ENCODE results near the gene DNAJB11.

Gene DNAJB11

DNA sequence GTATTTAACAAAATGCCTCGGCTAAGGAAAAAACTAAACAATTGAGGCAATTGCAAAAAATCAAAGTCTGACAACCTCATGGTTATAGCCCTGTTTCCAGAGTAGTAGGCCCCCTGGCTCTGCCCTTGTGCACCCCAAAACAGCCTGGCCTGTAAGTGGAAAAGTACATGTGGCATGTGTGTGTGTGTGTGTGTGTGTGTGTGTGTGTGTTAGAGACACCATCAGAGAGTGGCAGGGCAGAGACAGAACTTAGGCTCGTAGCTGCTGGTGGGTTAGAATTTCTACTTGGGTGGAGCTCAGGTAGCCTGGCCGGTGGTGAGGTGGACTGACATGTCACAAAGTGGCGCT lies 28.2 kb downstream of the DNAJB11 start:
- H3K27ac ChIP-seq (ENCODE audit: low read depth, low read length), result no peak overlapping the region
- no peak overlapping the region for H2BK15ac ChIP-seq (replicated peaks; ENCODE audit: low read depth)

DNA sequence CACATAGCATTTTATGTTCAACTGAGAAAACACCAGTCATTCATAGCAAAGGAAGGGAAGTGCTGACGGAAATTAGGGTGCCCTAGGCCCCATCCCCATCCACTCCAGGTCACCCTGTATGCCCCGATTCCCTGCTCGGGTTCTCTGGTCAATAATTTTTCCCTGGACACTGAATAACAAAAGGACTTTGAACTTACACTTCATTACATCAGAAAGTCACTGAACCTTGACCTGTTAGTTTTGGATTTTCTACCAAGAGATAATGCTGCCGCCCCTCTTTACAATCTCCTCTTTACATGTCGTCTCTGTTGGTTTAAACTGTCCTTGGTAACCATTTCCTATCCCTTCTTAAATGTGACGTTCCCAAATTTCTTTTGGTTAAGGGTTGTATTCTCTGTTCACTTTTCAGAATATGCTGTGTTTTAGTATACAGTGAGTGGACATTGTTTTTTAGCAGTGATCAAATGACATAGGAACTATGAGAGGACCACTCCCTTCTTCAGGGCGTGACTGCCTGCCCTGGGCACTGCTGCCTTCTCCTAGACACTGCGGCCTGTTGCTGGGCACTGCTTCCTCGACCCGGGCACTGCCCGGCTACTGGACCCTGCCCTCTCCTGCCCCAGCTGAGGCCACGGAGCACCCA lies 28.7 kb downstream of the DNAJB11 start:
- H3K4ac ChIP-seq (ENCODE audit: low read depth, low read length), result no peak overlapping the region
- H3K79me1 ChIP-seq (ENCODE audit: low read length), result no peaks in the 10 kb centered on the region
- H3K56ac ChIP-seq (ENCODE audit: low read length), result no peak overlapping the region
- no peak overlapping the region for H2BK120ac ChIP-seq (ENCODE audit: low read depth, low read length)
- H3K4me2 ChIP-seq (ENCODE audit: low read length), result no peak overlapping the region
- no peak overlapping the region for H2BK5ac ChIP-seq (ENCODE audit: low read length)
- no peak overlapping the region for H4K8ac ChIP-seq (ENCODE audit: low read depth, low read length)
- peaks cover 3% of the 10 kb centered on the region for H3K4me1 ChIP-seq (ENCODE audit: control insufficient read depth, low read depth, low read length)
- no peaks in the 10 kb centered on the region for H3K27me3 ChIP-seq (ENCODE audit: insufficient read depth, low read length, poor library complexity)
- DNase-seq, result no peak
- H3K23ac ChIP-seq (ENCODE audit: low read length), result no peak overlapping the region
- H2AK5ac ChIP-seq (ENCODE audit: low read length), result no peak overlapping the region
- no peaks in the 10 kb centered on the region for H3K36me3 ChIP-seq (ENCODE audit: control insufficient read depth, insufficient read depth, low read length)
- WGBS (ENCODE audit: extremely low coverage, insufficient coverage, low lambda C conversion rate), result no CpG with 5 or more reads among the region's 12 CpGs
- no peak overlapping the region for H3K9ac ChIP-seq (ENCODE audit: low read length)
- H4K5ac ChIP-seq (ENCODE audit: low read length), result no peak overlapping the region
- no peaks in the 10 kb centered on the region for H3K79me2 ChIP-seq (ENCODE audit: control insufficient read depth, insufficient read depth, low read length)
- no peak overlapping the region for H2BK15ac ChIP-seq (replicated peaks; ENCODE audit: low read depth)
- H3K27ac ChIP-seq (ENCODE audit: low read depth, low read length), result no peak overlapping the region
- no peak overlapping the region for H3K4me3 ChIP-seq (ENCODE audit: low read length)
- no peak overlapping the region for H3K18ac ChIP-seq (ENCODE audit: low read length)

More for the DNA sequence above, 28.2 kb downstream of the DNAJB11 start:
- Histone ChIP-seq H3K79me2 (ENCODE audit: control insufficient read depth, insufficient read depth, low read length) (no peaks in the 10 kb centered on the region), H3K23ac (ENCODE audit: low read length) (no peak overlapping the region), H3K4me3 (ENCODE audit: low read length) (no peak overlapping the region), H3K4me2 (ENCODE audit: low read length) (no peak overlapping the region), H3K56ac (ENCODE audit: low read length) (no peak overlapping the region), H2AK5ac (ENCODE audit: low read length) (no peak overlapping the region), H3K4me1 (ENCODE audit: control insufficient read depth, low read depth, low read length) (peaks cover 3% of the 10 kb centered on the region), H2BK120ac (ENCODE audit: low read depth, low read length) (no peak overlapping the region), H4K5ac (ENCODE audit: low read length) (no peak overlapping the region), H3K79me1 (ENCODE audit: low read length) (no peaks in the 10 kb centered on the region), H3K4ac (ENCODE audit: low read depth, low read length) (no peak overlapping the region), H3K36me3 (ENCODE audit: control insufficient read depth, insufficient read depth, low read length) (no peaks in the 10 kb centered on the region), H3K9ac (ENCODE audit: low read length) (no peak overlapping the region), H4K8ac (ENCODE audit: low read depth, low read length) (no peak overlapping the region), H3K18ac (ENCODE audit: low read length) (no peak overlapping the region), H2BK5ac (ENCODE audit: low read length) (no peak overlapping the region), H3K27me3 (ENCODE audit: insufficient read depth, low read length, poor library complexity) (no peaks in the 10 kb centered on the region)
- DNase-seq, result no peak
- no CpG with 5 or more reads among the region's 4 CpGs for WGBS (ENCODE audit: extremely low coverage, insufficient coverage, low lambda C conversion rate)

DNA sequence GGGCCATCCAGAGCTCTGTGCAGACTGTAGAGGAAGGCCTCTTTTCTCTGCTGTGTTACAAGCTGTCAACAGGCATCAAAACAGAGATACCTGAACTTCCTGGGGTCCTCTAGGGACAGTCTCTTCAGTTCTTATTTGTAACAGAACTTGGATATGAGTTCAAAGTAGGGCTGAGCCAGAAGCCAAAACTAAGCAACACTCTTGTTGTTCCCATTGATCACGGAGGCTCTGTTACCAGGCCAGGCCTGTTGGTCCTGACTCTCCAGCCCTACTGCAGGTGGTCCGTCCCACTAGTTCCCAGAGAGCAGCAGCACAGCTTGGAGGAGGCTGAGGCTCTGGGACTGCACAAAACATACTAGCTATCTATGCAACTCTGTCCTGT lies 29.3 kb downstream of the DNAJB11 start:
- no peak overlapping the region for H4K5ac ChIP-seq (ENCODE audit: low read length)
- peaks cover 3% of the 10 kb centered on the region for H3K4me1 ChIP-seq (ENCODE audit: control insufficient read depth, low read depth, low read length)
- no peaks in the 10 kb centered on the region for H3K27me3 ChIP-seq (ENCODE audit: insufficient read depth, low read length, poor library complexity)
- no peak overlapping the region for H3K56ac ChIP-seq (ENCODE audit: low read length)
- no peaks in the 10 kb centered on the region for H3K79me2 ChIP-seq (ENCODE audit: control insufficient read depth, insufficient read depth, low read length)
- H3K18ac ChIP-seq (ENCODE audit: low read length), result no peak overlapping the region
- no peak overlapping the region for H3K4ac ChIP-seq (ENCODE audit: low read depth, low read length)
- no peaks in the 10 kb centered on the region for H3K36me3 ChIP-seq (ENCODE audit: control insufficient read depth, insufficient read depth, low read length)
- H2BK120ac ChIP-seq (ENCODE audit: low read depth, low read length), result no peak overlapping the region
- no peak overlapping the region for H3K4me2 ChIP-seq (ENCODE audit: low read length)
- H3K79me1 ChIP-seq (ENCODE audit: low read length), result no peaks in the 10 kb centered on the region
- no peak overlapping the region for H2AK5ac ChIP-seq (ENCODE audit: low read length)
- DNase-seq, result no peak
- H2BK15ac ChIP-seq (replicated peaks; ENCODE audit: low read depth), result no peak overlapping the region
- WGBS (ENCODE audit: extremely low coverage, insufficient coverage, low lambda C conversion rate), result no CpG with 5 or more reads among the region's 2 CpGs
- H2BK5ac ChIP-seq (ENCODE audit: low read length), result no peak overlapping the region
- no peak overlapping the region for H3K27ac ChIP-seq (ENCODE audit: low read depth, low read length)
- H3K9ac ChIP-seq (ENCODE audit: low read length), result no peak overlapping the region
- H3K23ac ChIP-seq (ENCODE audit: low read length), result no peak overlapping the region
- no peak overlapping the region for H3K4me3 ChIP-seq (ENCODE audit: low read length)
- no peak overlapping the region for H4K8ac ChIP-seq (ENCODE audit: low read depth, low read length)

DNA sequence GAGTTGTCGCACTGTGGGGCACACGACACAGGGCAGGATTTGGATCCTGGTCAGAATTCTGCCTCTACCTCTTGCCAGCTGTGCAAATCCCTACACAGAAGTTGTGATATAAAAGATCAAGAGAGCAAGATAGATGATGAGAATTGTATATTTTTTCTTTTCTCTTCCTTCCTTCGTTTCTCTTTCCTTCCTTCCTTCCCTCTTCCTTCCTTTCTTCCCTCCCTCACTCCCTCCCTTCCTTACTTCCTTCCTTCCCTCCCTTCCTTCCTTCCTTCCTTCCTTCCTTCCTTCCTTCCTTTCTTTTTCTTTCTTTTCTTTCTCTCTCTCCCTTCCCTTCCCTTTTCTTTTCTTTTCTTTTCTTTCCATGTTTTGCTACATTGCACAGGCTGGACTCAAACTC lies 30.4 kb downstream of the DNAJB11 start:
- Histone ChIP-seq H2BK15ac (replicated peaks; ENCODE audit: low read depth) (no peak overlapping the region), H3K36me3 (ENCODE audit: control insufficient read depth, insufficient read depth, low read length) (no peaks in the 10 kb centered on the region), H3K9ac (ENCODE audit: low read length) (no peak overlapping the region), H3K79me1 (ENCODE audit: low read length) (no peaks in the 10 kb centered on the region), H3K23ac (ENCODE audit: low read length) (no peak overlapping the region), H3K27me3 (ENCODE audit: insufficient read depth, low read length, poor library complexity) (no peaks in the 10 kb centered on the region), H3K56ac (ENCODE audit: low read length) (no peak overlapping the region), H3K4me3 (ENCODE audit: low read length) (no peak overlapping the region), H3K79me2 (ENCODE audit: control insufficient read depth, insufficient read depth, low read length) (no peaks in the 10 kb centered on the region), H2BK120ac (ENCODE audit: low read depth, low read length) (no peak overlapping the region), H4K5ac (ENCODE audit: low read length) (no peak overlapping the region), H4K8ac (ENCODE audit: low read depth, low read length) (no peak overlapping the region), H3K4me1 (ENCODE audit: control insufficient read depth, low read depth, low read length) (peaks cover 3% of the 10 kb centered on the region), H2AK5ac (ENCODE audit: low read length) (no peak overlapping the region), H2BK5ac (ENCODE audit: low read length) (no peak overlapping the region), H3K18ac (ENCODE audit: low read length) (no peak overlapping the region), H3K4ac (ENCODE audit: low read depth, low read length) (no peak overlapping the region), H3K4me2 (ENCODE audit: low read length) (no peak overlapping the region), H3K27ac (ENCODE audit: low read depth, low read length) (no peak overlapping the region)
- DNase-seq, result no peak
- WGBS (ENCODE audit: extremely low coverage, insufficient coverage, low lambda C conversion rate), result no CpG with 5 or more reads among the region's 3 CpGs

DNA sequence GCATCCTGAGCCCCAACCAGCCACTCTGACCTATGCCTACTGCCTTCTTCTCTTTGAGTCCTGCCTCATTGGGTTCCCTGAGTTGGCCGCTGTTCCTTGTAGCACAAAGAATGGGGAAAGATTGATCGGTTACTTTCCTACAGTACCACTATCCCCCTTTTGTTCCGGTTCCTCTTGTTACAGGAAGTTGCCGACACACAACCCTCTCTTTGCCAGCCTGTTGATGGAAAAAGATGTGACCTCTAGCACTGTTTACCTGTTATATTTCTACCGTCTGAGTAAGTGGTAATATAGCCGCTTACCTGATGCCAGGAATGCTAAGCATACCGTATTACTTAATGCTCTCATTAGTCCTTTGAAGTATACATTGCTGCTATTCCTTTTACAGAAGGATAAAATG lies 32.6 kb downstream of the DNAJB11 start:
- DNase-seq, result no peak
- Histone ChIP-seq H2BK15ac (replicated peaks; ENCODE audit: low read depth) (no peak overlapping the region), H3K79me1 (ENCODE audit: low read length) (no peaks in the 10 kb centered on the region), H4K8ac (ENCODE audit: low read depth, low read length) (no peak overlapping the region), H3K56ac (ENCODE audit: low read length) (no peak overlapping the region), H2BK5ac (ENCODE audit: low read length) (no peak overlapping the region), H2BK120ac (ENCODE audit: low read depth, low read length) (no peak overlapping the region), H3K36me3 (ENCODE audit: control insufficient read depth, insufficient read depth, low read length) (no peaks in the 10 kb centered on the region), H4K5ac (ENCODE audit: low read length) (no peak overlapping the region), H3K79me2 (ENCODE audit: control insufficient read depth, insufficient read depth, low read length) (no peaks in the 10 kb centered on the region), H3K27ac (ENCODE audit: low read depth, low read length) (no peak overlapping the region), H3K4ac (ENCODE audit: low read depth, low read length) (no peak overlapping the region), H3K27me3 (ENCODE audit: insufficient read depth, low read length, poor library complexity) (no peaks in the 10 kb centered on the region), H3K23ac (ENCODE audit: low read length) (no peak overlapping the region), H3K4me2 (ENCODE audit: low read length) (no peak overlapping the region), H3K4me1 (ENCODE audit: control insufficient read depth, low read depth, low read length) (no peaks in the 10 kb centered on the region), H3K18ac (ENCODE audit: low read length) (no peak overlapping the region), H3K4me3 (ENCODE audit: low read length) (no peak overlapping the region), H3K9ac (ENCODE audit: low read length) (no peak overlapping the region), H2AK5ac (ENCODE audit: low read length) (no peak overlapping the region)
- no CpG with 5 or more reads among the region's 7 CpGs for WGBS (ENCODE audit: extremely low coverage, insufficient coverage, low lambda C conversion rate)

DNA sequence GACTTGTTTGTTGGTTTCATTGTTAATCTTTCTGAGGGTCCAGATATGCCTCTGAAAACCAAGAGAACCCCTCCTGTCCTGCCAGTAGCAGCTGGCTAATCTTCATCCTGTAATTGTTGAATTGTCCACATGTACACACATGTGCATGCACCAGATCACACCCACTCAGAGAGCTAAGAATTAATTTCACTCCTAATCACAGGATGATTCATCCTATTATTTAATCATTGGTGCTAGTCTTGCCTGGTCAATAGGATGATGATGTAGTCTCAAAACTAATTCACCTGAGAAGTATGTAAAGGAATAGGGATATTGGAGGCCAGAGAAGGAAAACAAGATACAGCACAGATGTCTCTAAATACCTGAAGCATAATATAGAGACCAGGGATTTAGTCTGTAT lies 34.6 kb downstream of the DNAJB11 start:
- H3K56ac ChIP-seq (ENCODE audit: low read length), result no peak overlapping the region
- H3K18ac ChIP-seq (ENCODE audit: low read length), result no peak overlapping the region
- no peaks in the 10 kb centered on the region for H3K79me1 ChIP-seq (ENCODE audit: low read length)
- DNase-seq, result no peak
- H3K27me3 ChIP-seq (ENCODE audit: insufficient read depth, low read length, poor library complexity), result no peaks in the 10 kb centered on the region
- H3K36me3 ChIP-seq (ENCODE audit: control insufficient read depth, insufficient read depth, low read length), result no peaks in the 10 kb centered on the region
- no peak overlapping the region for H3K4me2 ChIP-seq (ENCODE audit: low read length)
- H2BK15ac ChIP-seq (replicated peaks; ENCODE audit: low read depth), result no peak overlapping the region
- H2AK5ac ChIP-seq (ENCODE audit: low read length), result no peak overlapping the region
- no peak overlapping the region for H4K8ac ChIP-seq (ENCODE audit: low read depth, low read length)
- H3K23ac ChIP-seq (ENCODE audit: low read length), result no peak overlapping the region
- H3K4ac ChIP-seq (ENCODE audit: low read depth, low read length), result no peak overlapping the region
- no peak overlapping the region for H3K9ac ChIP-seq (ENCODE audit: low read length)
- H3K79me2 ChIP-seq (ENCODE audit: control insufficient read depth, insufficient read depth, low read length), result no peaks in the 10 kb centered on the region
- no peak overlapping the region for H3K4me3 ChIP-seq (ENCODE audit: low read length)
- no peak overlapping the region for H2BK120ac ChIP-seq (ENCODE audit: low read depth, low read length)
- H4K5ac ChIP-seq (ENCODE audit: low read length), result no peak overlapping the region
- no peak overlapping the region for H2BK5ac ChIP-seq (ENCODE audit: low read length)
- H3K4me1 ChIP-seq (ENCODE audit: control insufficient read depth, low read depth, low read length), result no peaks in the 10 kb centered on the region
- H3K27ac ChIP-seq (ENCODE audit: low read depth, low read length), result no peak overlapping the region
